T-helper 1 cell treated with Interleukin-12 subunit alpha and Interleukin-12 subunit beta and Interleukin-4 antibody, amounts not matched to agents 30 ng/mL and 1 ng/mL, for 36 hours (primary cell): ENCODE results near the gene DCAF10. TPM values are rescaled to one million over a fixed set of nuclear protein-coding genes. Genes with fewer than 3 reads are reported as not detected.
"Not testable (repeated sequence)": the region's sequence is repeated elsewhere in the genome, so short reads cannot be mapped to it uniquely, and the experiment has no call there.

Experiments
- intact Hi-C: fragments of 100-400 bp; cut with micrococcal nuclease; formaldehyde crosslinking; loops from one replicate; pipeline ENCODE4 v1.15.1; 2024
- total RNA-seq: library from RNA; stranded (reverse); gene quantifications from 2 replicates; pipeline ENCODE4 v1.2.3, GENCODE V29; 2022

DCAF10 gene
- total RNA-seq, 1 donor from 2014 or later = 17.7 TPM

- intact Hi-C loops = no loop called here
Measured at GRCh38 chr9:37856551-37856950, 56.0 kb downstream of the DCAF10 start.

GRCh38 chr9:37859043-37859442, 58.4 kb downstream of the DCAF10 start:
- intact Hi-C loops = no loop called here

- intact Hi-C loops = no loop called here
Measured at GRCh38 chr9:37862530-37862929, 61.9 kb downstream of the DCAF10 start.

GRCh38 chr9:37870081-37870798, 69.6 kb downstream of the DCAF10 start:
- intact Hi-C loops = no loop called here

- intact Hi-C loops = no loop called here
Measured at GRCh38 chr9:37870799-37871176, 70.2 kb downstream of the DCAF10 start.

GRCh38 chr9:37873955-37874354, 73.4 kb downstream of the DCAF10 start:
- intact Hi-C loops = no loop called here

GRCh38 chr9:37876376-37876775, 75.8 kb downstream of the DCAF10 start:
- intact Hi-C loops = no loop called here

- intact Hi-C loops = loop anchor here (10.0 kb wide), 1 partner anchor 56 kb away; no protein-coding TSS in a partner anchor
Measured at GRCh38 chr9:37880916-37881479, 80.4 kb downstream of the DCAF10 start.

GRCh38 chr9:37887977-37888583, 87.5 kb downstream of the DCAF10 start:
- intact Hi-C loops = loop anchor here (10.0 kb wide), 1 partner anchor 63 kb away; no protein-coding TSS in a partner anchor

GRCh38 chr9:37889536-37889935, 88.9 kb downstream of the DCAF10 start:
- intact Hi-C loops = loop anchor here (10.0 kb wide), 1 partner anchor 65 kb away; no protein-coding TSS in a partner anchor

GRCh38 chr9:37891042-37891441, 90.4 kb downstream of the DCAF10 start:
- intact Hi-C loops = not testable (repeated sequence)

- intact Hi-C loops = no loop called here
Measured at GRCh38 chr9:37892063-37892462, 91.5 kb downstream of the DCAF10 start.

GRCh38 chr9:37897665-37898064, 97.1 kb downstream of the DCAF10 start:
- intact Hi-C loops = no loop called here

GRCh38 chr9:37899041-37899440, 98.4 kb downstream of the DCAF10 start:
- intact Hi-C loops = no loop called here

- intact Hi-C loops = loop anchor here (10.0 kb wide), 2 partner anchors 307 to 777 kb away; partner anchors contain the start of genes TOMM5 and ZCCHC7
Measured at GRCh38 chr9:37902131-37902530, 101.5 kb downstream of the DCAF10 start.

GRCh38 chr9:37902796-37903646, 102.4 kb downstream of the DCAF10 start:
- intact Hi-C loops = loop anchor here (10.0 kb wide), 2 partner anchors 308 to 778 kb away; partner anchors contain the start of genes TOMM5 and ZCCHC7

GRCh38 chr9:37903647-37904444, 103.2 kb downstream of the DCAF10 start, which contains the start of gene SLC25A51:
Gene SLC25A51 (minus strand): TSS chr9:37904127. CDS start chr9:37888550, 15,577 bp downstream.
- intact Hi-C loops = loop anchor here (1.0 to 10.0 kb wide), 11 partner anchors 9 to 779 kb away; partner anchors contain the start of genes ALDH1B1, DCAF10, EXOSC3 and POLR1E

- intact Hi-C loops = loop anchor here (1.0 to 10.0 kb wide), 11 partner anchors 9 to 780 kb away; partner anchors contain the start of genes ALDH1B1, DCAF10, EXOSC3 and POLR1E
Measured at GRCh38 chr9:37904445-37905130, 104.0 kb downstream of the DCAF10 start.

- intact Hi-C loops = loop anchor here (2.0 to 10.0 kb wide), 4 partner anchors 310 to 780 kb away; partner anchors contain the start of genes ALDH1B1, TOMM5 and ZCCHC7
Measured at GRCh38 chr9:37905131-37905505, 104.5 kb downstream of the DCAF10 start.
